Osteocyte (in vitro differentiated cells): ENCODE data around the gene TNS4. TPM values are rescaled to one million over a fixed set of nuclear protein-coding genes. Genes with fewer than 3 reads are reported as not detected.
A peak's percentile ranks its signal among the peaks of the same experiment; 100 is the strongest.

ENCODE experiments used
- DNase-seq: peaks from one replicate; pipeline ENCODE4 v3.0.0; 2021; ENCODE audit warnings: mixed read lengths; ENCODE audit not compliant: unreplicated experiment; ENCODE audit errors: extremely low spot score
- H3K27ac Mint-ChIP-seq: one replicate; pipeline ENCODE4 v1.8.0; 2021; ENCODE audit warnings: mild to moderate bottlenecking, mixed read lengths; ENCODE audit not compliant: unreplicated experiment
- H3K27me3 Mint-ChIP-seq: one replicate; pipeline ENCODE4 v1.8.0; 2021; ENCODE audit warnings: mixed read lengths; ENCODE audit not compliant: unreplicated experiment
- H3K36me3 Mint-ChIP-seq: one replicate; pipeline ENCODE4 v1.8.0; 2021; ENCODE audit warnings: mixed read lengths; ENCODE audit not compliant: unreplicated experiment
- H3K4me1 Mint-ChIP-seq: one replicate; pipeline ENCODE4 v1.8.0; 2021; ENCODE audit warnings: mixed read lengths; ENCODE audit not compliant: unreplicated experiment
- H3K4me3 Mint-ChIP-seq: one replicate; pipeline ENCODE4 v1.8.0; 2021; ENCODE audit warnings: mild to moderate bottlenecking, moderate library complexity, mixed read lengths; ENCODE audit not compliant: unreplicated experiment
- H3K9me3 Mint-ChIP-seq: one replicate; pipeline ENCODE4 v1.8.0; 2021; ENCODE audit warnings: mixed read lengths; ENCODE audit not compliant: unreplicated experiment
- total RNA-seq: library from RNA; stranded (reverse); gene quantifications from 2 replicates; pipeline ENCODE4 v1.2.1, GENCODE V29; 2021
- TF ChIP-seq, protein P1 (sequence below): fragments of 200-600 bp; sonication (generic); IDR thresholded peaks from 2 replicates; pipeline ENCODE4 v1.5.0; 2021; ENCODE audit warnings: antibody characterized with exemption, mild to moderate bottlenecking, moderate library complexity

TNS4 gene
- total RNA-seq, 1 donor from 2014 or later, result 0.73 TPM

DNA sequence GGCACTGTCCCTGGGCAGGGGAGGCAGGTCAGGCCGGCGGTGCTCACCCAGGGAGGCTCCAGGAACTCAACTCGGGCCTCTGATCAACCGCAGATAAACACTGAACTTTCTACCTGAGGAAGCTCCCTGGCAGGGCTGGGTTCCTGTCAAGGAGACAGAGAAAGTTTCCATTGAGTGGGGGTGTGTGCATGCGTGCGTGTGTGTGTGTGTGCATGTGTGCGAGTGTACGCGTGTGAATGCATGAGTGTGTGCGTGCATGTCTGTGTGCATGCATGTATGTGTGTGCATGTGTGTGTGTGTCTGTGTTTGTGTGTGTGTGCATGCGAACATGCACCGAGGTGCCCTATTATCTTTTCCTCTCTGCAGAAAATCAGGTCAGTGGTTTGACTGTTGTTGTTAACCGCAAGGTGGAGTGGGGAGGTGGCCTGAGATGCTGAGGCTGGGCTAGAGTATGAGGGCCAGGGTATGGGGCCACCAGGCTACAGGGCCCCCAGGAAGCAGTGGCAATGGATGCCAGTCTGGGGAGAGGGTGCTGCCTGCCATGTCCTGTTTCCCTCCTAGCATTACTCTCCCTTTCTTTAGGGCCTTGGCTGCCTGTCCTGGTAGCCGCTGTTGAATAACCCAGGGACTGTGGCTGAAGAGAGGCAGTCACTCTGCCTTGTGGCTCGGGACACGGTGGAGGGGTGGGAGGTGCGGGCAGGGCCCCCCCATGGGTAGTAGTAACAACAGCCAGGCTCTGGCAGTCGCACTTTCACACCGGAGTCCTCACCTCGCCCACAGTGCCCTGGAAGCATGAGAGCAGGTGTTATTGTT is 39.8 kb upstream of the TNS4 start:
- H3K27ac Mint-ChIP-seq, result peak overlapping the region; percentile 99
- no peak for DNase-seq
- H3K36me3 Mint-ChIP-seq, result no peaks in the 10 kb centered on the region
- TF ChIP-seq, protein P1, sequence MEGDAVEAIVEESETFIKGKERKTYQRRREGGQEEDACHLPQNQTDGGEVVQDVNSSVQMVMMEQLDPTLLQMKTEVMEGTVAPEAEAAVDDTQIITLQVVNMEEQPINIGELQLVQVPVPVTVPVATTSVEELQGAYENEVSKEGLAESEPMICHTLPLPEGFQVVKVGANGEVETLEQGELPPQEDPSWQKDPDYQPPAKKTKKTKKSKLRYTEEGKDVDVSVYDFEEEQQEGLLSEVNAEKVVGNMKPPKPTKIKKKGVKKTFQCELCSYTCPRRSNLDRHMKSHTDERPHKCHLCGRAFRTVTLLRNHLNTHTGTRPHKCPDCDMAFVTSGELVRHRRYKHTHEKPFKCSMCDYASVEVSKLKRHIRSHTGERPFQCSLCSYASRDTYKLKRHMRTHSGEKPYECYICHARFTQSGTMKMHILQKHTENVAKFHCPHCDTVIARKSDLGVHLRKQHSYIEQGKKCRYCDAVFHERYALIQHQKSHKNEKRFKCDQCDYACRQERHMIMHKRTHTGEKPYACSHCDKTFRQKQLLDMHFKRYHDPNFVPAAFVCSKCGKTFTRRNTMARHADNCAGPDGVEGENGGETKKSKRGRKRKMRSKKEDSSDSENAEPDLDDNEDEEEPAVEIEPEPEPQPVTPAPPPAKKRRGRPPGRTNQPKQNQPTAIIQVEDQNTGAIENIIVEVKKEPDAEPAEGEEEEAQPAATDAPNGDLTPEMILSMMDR, result no peak
- H3K4me1 Mint-ChIP-seq, result peaks cover 75% of the 10 kb centered on the region
- H3K27me3 Mint-ChIP-seq, result no peaks in the 10 kb centered on the region
- H3K4me3 Mint-ChIP-seq, result no peak overlapping the region
- H3K9me3 Mint-ChIP-seq, result no peaks in the 10 kb centered on the region

- Mint-ChIP-seq H3K27ac (peak overlapping the region; percentile 99), H3K9me3 (no peaks in the 10 kb centered on the region), H3K4me1 (peaks cover 79% of the 10 kb centered on the region)
Observed at GRCh38 chr17:40540448-40540847, 39.0 kb upstream of the TNS4 start.

GRCh38 chr17:40539711-40540411 is 38.4 kb upstream of the TNS4 start:
- Mint-ChIP-seq H3K27ac (peak overlapping the region; percentile 99), H3K4me1 (peaks cover 80% of the 10 kb centered on the region), H3K27me3 (no peaks in the 10 kb centered on the region), H3K4me3 (no peak overlapping the region), H3K36me3 (no peaks in the 10 kb centered on the region), H3K9me3 (no peaks in the 10 kb centered on the region)
- TF ChIP-seq, protein P1, result no peak
- DNase-seq, result no peak

More at GRCh38 chr17:40540448-40540847, 39.0 kb upstream of the TNS4 start:
- Mint-ChIP-seq H3K27me3 (no peaks in the 10 kb centered on the region), H3K4me3 (no peak overlapping the region), H3K36me3 (no peaks in the 10 kb centered on the region)
- TF ChIP-seq, protein P1, result no peak
- DNase-seq, result no peak

DNA sequence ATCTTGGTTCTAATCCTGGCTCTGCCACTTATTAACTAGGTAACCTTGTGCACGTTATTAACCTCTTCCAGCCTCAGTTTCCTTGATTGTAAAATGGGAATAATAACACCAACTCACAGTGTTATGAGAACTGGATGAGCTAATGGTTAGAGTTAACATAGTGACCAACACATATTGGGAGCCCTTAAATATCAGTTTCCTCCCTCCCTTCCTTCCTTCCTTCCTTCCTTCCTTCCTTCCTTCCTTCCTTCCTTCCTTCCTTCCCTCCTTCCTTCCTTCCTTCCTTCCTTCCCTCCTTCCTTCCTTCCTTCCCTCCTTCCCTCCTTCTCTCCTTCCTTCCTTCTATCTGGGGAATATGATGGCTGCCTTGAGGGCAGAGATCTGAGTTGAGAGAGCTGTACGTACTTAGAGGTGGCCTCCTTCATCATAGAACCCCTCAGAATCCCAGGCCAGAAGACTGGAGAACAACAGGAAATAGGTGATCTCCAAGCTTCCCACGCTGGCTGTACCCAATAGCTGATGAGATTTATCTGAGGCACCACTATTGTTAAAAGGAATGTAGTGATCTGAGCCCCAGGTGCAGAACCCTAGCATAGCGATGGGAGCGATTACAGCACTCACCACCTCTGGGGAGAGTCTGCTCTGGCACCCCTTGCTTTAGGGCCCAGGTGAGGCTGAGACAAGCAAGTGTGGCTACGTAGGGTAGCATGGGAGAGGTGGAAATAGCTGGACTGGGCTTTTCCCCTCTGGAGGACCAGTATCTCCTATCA is 37.7 kb upstream of the TNS4 start:
- no peak for DNase-seq
- H3K9me3 Mint-ChIP-seq, result no peaks in the 10 kb centered on the region
- no peak overlapping the region for H3K4me3 Mint-ChIP-seq
- H3K36me3 Mint-ChIP-seq, result no peaks in the 10 kb centered on the region
- peak overlapping the region; percentile 99 for H3K27ac Mint-ChIP-seq
- peaks cover 84% of the 10 kb centered on the region for H3K4me1 Mint-ChIP-seq
- TF ChIP-seq, protein P1, result no peak
- H3K27me3 Mint-ChIP-seq, result no peaks in the 10 kb centered on the region
